Cardiac muscle cell (in vitro differentiated cells and primary cell): ENCODE results near the gene SAP30L. TPM values are rescaled to one million over a fixed set of nuclear protein-coding genes. Genes with fewer than 3 reads are reported as not detected.

Experiments used
- DNase-seq, 2 donors: peaks; one replicate each; pipeline versions ENCODE4 v3.0.0 to v3.0.0-alpha.2; 2010 to 2017; ENCODE audit warnings: low read depth in 1 of 2, low spot score in 1 of 2
- H3K27ac ChIP-seq: fragments of 200-600 bp; sonication (generic); 2 replicates; pipeline ENCODE4 v1.5.1; 2016
- H3K27me3 ChIP-seq: fragments of 200-600 bp; sonication (generic); 2 replicates; pipeline ENCODE4 v1.6.0; 2016; ENCODE audit warnings: control low read depth
- H3K36me3 ChIP-seq: fragments of 200-600 bp; sonication (generic); 2 replicates; pipeline ENCODE4 v1.5.1; 2016; ENCODE audit warnings: control low read depth
- H3K4me1 ChIP-seq: fragments of 200-600 bp; sonication (generic); 2 replicates; pipeline ENCODE4 v1.8.1; 2017; ENCODE audit warnings: low read depth, mild to moderate bottlenecking, mixed run types
- H3K4me3 ChIP-seq: fragments of 200-600 bp; sonication (generic); 2 replicates; pipeline ENCODE4 v1.5.1; 2016; ENCODE audit warnings: mild to moderate bottlenecking
- H3K9me3 ChIP-seq: fragments of 200-600 bp; sonication (generic); 2 replicates; pipeline ENCODE4 v1.5.1; 2017; ENCODE audit warnings: low read depth, mild to moderate bottlenecking, control low read depth
- polyA plus RNA-seq: library from polyadenylated mRNA; unstranded; fragments of >200 nt; fragmentation: Nextera tagmentation; extraction: Ambion mirVana; gene quantifications from 2 replicates; pipeline ENCODE4 v1.2.1, GENCODE V29; 2016
- total RNA-seq: library from RNA; depleted of rRNA; stranded (reverse); fragments of >200 nt; gene quantifications from 2 replicates; pipeline ENCODE4 v1.2.3, GENCODE V29; 2016
- TF ChIP-seq, protein P1 (sequence below): IDR thresholded peaks from 2 replicates; pipeline ENCODE4 v1.5.1; 2012; ENCODE audit warnings: low read depth, mild to moderate bottlenecking, low read length

The SAP30L gene
- total and polyA plus RNA-seq, 2 experiments from 2014 or later: 15.5 to 37.5 TPM

DNA sequence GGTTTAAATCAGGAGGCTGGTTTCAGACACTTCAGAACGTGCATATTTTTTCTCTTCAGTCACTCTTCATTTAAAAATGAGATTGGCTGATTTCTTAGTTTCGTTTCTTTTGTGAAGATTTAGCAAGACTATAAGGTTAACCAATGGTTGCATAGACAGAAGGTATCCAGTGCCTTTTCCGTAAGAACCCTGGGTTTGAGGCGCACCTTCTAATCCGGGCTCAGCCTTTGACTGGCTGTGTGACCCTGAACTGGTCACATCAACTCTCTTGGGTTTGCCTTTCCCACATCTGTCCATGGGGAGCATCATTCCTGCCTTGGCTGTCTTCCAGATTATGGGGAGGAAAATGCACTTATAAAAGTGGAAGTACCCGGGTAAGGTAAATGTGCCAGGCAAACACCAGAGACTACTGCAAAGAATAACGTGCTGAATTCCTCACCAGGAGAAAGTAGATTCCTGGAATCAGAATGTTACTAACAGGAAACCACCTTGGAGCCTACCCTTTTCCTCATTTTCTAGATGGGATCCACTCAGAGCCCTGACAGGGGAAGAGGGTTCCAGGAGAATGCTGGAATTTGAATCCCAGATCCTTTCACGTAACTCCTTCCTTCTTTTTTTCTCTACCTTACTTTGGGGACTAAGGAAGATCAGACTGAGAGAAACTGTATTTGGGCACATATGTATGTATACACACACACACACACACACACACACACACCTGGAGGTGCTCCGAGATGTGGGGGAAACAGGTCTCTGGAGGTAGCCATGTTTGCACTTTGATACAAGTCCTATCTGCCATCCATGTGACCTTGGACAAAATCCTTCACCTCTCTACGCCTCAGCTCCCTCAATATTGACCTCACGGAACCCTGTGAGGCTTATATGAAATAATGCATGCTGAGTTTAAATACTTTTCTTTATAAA, 25.4 kb downstream of the SAP30L start:
- peaks cover 69% of the 10 kb centered on the region for H3K27me3 ChIP-seq
- TF ChIP-seq, protein P1, sequence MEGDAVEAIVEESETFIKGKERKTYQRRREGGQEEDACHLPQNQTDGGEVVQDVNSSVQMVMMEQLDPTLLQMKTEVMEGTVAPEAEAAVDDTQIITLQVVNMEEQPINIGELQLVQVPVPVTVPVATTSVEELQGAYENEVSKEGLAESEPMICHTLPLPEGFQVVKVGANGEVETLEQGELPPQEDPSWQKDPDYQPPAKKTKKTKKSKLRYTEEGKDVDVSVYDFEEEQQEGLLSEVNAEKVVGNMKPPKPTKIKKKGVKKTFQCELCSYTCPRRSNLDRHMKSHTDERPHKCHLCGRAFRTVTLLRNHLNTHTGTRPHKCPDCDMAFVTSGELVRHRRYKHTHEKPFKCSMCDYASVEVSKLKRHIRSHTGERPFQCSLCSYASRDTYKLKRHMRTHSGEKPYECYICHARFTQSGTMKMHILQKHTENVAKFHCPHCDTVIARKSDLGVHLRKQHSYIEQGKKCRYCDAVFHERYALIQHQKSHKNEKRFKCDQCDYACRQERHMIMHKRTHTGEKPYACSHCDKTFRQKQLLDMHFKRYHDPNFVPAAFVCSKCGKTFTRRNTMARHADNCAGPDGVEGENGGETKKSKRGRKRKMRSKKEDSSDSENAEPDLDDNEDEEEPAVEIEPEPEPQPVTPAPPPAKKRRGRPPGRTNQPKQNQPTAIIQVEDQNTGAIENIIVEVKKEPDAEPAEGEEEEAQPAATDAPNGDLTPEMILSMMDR: no peak
- H3K36me3 ChIP-seq: no peaks in the 10 kb centered on the region
- H3K4me3 ChIP-seq: no peak overlapping the region
- DNase-seq: no peak
- H3K4me1 ChIP-seq: peaks cover 46% of the 10 kb centered on the region
- H3K27ac ChIP-seq: peak overlapping the region; percentile 20
- no peaks in the 10 kb centered on the region for H3K9me3 ChIP-seq

DNA sequence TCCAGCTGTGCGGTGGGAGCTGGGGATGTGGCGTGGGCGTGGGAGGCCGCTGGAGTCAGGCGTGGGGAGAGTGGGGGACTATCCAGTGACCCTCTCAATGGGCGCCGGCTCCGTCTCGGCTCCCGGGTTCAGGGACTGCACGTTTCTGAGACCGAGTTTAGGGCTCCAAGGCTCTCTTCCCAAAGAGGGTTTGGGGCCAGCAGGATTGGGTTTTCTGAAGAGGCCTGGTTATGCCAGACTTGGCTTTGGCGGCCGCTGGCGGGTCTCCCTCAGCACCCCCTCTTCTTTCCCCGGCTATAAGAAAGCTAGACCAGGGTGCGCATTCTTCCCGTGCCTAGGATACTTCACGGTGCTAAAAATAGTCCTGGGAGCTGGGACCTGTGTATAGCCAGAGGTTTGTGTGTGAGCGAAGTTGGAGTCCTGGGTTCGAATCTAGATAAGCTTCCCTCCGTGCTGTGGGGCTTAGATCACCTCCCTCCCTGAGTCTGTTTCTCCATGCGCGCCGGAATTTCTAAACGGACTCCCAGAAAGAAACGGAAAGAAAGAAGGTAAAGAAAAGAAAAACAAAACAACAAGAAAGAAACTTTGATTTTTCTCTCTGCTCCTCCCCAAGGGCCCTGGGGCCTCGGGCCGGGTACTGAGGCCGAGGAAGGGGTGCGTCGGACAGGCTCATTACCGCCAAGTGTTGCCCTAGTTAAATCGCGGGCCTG, 27.2 kb downstream of the SAP30L start:
- Histone ChIP-seq H3K27ac (peak overlapping the region; percentile 65), H3K4me3 (no peak overlapping the region), H3K4me1 (peaks cover 43% of the 10 kb centered on the region), H3K36me3 (no peaks in the 10 kb centered on the region), H3K27me3 (peaks cover 72% of the 10 kb centered on the region), H3K9me3 (no peaks in the 10 kb centered on the region)
- peak in 1 of 2 donors; percentile 82 for DNase-seq
- TF ChIP-seq, protein P1: no peak

DNA sequence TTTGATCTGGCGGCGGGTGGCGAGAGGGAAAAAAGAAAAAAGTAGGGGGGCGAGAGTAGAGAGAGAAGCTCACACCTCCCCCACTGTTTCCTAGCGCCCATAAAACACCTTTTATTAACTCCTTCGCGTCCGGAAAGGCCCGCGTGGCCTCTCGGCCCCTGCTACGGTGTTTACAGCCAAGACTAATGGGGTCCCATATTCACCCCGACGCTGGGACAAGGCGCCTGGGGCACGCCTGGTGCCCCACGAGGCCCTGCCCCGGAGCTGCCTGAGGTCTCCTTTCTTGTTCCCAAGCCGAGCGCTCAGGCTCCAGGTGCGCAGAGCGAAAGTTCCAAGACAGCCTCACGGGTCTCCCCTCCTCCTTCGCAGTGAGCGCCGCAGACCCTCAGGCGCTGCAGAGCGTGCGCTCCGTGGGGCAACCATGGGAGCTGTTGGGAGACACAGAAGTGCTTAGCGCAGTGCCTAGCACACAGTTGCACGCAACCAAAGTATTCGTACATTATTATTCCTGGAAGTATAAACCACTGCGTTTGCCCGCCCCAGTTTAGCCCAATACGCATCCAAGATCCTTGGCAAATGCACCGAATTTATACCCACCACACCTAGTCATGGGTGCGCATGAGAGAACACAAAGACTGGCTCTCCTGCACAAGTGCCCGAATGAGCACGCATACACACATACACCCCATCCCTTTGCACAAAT, 27.9 kb downstream of the SAP30L start:
- H3K36me3 ChIP-seq: no peaks in the 10 kb centered on the region
- no peak overlapping the region for H3K4me3 ChIP-seq
- TF ChIP-seq, protein P1: no peak
- no peaks in the 10 kb centered on the region for H3K9me3 ChIP-seq
- no peak for DNase-seq
- H3K4me1 ChIP-seq: peaks cover 40% of the 10 kb centered on the region
- no peak overlapping the region for H3K27ac ChIP-seq
- peaks cover 78% of the 10 kb centered on the region for H3K27me3 ChIP-seq

DNA sequence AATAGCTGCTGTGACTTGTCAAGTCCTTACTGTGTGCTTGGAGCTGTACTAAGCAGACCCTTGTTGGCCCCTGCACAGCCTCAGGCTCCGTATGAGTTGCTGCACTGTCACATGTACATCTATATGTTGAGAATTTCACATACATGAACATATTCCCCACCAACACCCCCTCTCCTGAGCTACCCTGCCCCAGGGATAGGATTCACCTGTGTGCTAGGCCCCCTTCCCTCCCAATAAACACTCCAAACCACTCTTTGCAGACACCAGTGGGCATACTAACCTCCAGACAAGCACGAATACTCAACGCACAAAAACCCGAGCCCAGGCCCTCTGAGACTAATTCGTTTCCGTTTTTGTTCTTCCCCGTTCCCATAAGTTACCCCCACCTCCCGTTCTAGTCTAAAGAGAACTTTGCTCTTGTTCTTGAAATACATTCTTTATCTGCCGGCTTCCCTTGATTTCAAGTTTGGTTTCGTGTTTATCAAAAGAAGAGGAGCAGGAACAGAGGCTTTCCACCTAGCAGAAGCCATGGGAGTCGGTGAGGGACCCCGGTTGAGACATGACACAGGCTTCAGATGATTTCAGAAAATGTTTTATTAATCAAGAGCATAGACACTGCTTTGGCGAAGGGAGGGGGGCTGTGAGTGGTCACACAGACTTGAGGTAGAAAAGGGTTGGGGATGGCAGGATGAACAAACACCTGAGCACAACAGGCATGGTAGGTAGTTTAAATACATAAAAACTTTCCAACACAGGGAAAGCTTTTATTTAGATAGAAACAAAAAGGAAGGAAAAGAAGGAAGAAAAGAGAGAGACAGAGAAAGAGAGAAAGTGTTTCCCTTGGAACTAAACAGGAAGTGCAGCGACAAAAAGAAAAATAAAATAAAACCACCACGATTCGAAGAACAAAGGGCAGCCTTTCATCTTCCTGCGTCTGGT, 28.9 kb downstream of the SAP30L start:
- TF ChIP-seq, protein P1: no peak
- no peak for DNase-seq
- Histone ChIP-seq H3K27me3 (peaks cover 87% of the 10 kb centered on the region), H3K27ac (no peak overlapping the region), H3K4me1 (peaks cover 40% of the 10 kb centered on the region), H3K9me3 (no peaks in the 10 kb centered on the region), H3K36me3 (no peaks in the 10 kb centered on the region), H3K4me3 (peak overlapping the region; percentile 57)
